GM18873 (cell line): ENCODE measurements around the gene PACC1.

Experiments
- ATAC-seq: cut with Tn5 transposase; IDR thresholded peaks from one replicate; pipeline ENCODE4 v1.9.1; 2021; ENCODE audit warnings: mild to moderate bottlenecking, moderate library complexity, moderate number of reproducible peaks; ENCODE audit not compliant: unreplicated experiment, low FRiP score

PACC1 gene

DNA sequence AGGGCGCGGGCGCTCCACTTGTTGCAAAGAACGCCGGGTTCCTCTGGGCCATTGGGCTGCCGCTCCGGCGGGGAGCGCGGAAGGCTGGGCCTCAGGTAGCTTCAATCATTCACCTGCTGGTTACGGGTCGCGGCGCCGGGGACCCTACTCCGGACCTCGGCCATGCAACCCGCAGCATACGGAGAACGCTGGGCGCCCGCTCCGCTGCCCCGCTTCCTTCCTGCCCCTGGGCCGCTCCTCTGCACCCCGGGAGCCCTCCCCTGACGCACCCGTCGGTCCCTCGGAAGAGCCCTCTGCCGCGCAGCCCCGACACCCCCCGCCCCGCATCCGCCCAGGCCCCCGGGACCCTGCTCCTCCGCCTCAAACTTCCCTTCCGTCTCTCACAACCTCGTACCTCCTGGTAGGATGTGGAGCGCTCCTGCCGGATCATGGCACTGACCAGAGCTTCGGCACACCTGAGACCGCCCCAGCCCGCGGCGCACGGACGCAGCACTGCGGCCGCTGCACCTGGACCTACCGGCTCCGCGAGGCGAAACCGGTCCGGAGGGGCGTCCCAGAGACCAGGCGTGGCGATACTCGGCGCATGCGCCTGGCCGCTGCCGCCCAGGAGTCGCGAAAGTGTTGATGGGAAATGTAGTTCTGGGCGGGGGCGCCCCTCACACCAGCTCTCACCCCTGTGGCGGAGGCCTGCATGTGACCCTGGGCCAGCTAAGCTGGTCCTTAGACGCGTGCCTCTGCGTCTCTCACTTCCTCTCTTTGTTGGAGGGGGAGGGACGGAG, at the start of gene PACC1:
TSS of gene PACC1 (minus strand) at position 559 of the 779 bp plus-strand sequence. CDS start at position 430, 129 bp downstream.
- ATAC-seq = peak; percentile 97

DNA sequence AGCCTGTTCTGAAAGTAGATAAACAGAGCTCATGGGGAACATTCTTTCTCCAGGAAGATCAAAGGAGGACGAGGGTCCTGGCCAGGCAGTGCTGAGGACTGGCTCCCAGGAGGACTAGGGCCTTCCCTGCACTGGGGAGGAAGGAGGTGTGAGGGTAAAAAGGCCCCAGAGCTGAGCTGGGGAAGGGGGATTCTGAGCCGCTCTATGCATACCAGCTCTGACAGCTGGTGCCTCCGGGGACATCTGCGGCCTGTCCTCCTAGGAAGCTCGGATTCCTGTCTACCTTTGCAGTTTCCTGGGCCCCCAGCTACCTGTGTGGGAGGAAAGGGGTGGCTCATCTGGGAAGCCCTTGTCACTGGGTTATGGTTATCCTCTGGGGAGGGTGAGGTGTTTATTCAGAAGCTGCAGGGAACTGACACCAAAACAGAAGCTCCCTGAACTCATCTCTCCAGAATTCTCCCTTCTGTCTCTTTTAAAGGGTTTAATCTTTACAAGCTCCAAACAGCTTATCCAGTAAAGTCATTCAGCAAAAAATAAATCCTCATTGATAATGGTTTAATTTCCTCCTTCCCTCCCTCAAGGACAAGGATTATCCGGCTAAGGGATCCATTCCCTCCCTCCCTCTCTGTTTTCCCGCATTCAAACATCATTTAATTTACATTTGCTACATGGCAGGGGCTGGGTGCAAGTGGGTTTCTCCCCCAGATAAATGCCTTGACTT, 49.0 kb upstream of the PACC1 start:
- no peak for ATAC-seq

DNA sequence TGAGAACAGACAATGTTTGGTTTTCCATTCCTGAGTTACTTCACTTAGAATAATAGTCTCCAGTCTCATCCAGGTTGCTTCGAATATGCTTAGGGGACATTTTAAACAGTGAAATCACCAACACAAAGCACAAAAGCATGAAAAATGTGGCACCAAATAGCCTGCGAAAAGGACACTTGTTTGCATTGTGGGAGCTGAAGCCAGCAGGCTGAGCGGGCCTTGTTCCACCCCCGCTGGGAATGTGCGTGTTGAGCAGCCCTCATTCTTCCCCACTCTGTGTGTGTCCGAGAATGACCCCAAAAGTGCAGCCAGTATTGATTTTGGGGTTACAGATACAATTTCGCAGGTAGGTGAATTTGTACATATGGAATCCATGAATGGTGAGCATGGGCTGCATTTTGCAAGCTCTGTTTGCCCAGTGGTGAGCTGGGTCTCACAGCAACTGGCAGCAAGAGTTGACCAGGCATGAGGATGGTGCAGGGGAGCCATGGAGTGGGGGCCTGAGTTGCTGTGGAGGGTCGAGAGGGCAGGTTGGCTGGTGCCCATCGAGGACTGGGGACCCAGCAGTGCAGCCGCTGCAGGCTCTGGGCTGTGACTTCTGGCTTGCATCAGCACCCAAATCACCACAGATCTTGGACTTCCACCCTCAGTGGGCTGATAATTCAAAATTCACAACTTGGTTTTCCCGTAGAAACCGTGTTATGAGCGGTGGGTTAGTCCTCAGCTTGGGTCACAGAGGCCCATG, 47.4 kb upstream of the PACC1 start:
- ATAC-seq = no peak

DNA sequence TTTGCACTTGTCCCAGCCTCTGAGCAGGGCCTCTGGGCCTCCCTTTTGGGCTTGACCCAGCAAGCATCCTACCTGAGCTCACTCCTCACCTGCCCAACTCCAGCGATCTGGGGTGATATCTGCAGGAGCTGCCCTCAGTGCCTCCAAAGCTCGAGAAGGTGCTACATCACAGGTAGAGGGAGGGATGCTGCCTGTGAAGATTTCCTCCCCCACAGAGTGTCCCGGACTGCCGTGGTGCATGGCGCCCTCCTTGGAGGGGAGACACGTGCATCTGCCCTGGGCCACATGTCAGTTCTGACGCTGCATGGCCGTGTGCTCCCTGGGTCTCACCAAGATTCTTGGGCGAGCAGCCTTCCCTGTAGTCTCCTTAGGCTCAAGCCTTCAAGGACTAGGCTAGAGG, 45.7 kb upstream of the PACC1 start:
- no peak for ATAC-seq

DNA sequence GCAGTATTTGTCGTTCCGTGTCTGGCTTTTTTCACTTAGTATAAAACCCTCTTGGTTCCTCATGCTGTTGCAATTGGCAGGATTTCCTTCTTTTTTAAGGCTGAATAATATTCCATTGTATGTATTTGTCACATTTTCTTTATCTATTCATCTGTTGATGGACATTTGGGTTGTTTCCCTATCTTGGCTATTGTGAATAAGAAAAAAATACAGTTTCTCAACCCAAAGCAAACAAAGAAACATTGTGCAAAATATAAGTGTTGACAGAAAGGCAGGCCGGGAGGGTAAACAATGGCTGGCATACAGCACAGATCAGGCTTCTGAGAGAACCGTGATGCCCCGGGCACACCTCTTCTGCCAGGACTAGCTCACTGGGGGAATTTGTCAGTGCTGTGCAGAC, 45.0 kb upstream of the PACC1 start:
- no peak for ATAC-seq

DNA sequence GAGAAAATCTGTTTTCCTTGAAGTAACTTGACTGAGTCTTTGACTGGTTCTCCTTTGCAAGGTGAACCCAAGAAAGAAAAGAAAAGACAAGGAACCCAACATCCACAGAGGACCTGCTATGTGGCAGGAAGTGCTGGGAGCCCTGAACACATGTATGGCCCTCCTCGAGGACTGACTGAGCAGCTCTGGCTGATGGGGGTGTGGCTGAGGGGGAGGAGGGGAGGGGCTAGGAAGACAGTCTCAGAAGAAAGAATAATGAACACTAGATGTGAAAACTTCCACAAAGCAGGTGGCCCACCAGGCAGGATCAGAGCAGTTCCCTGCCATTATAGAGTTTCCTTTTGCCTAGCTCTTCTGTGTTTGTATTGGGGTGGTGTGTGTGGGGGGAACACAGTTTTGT, 44.1 kb upstream of the PACC1 start:
- no peak for ATAC-seq

DNA sequence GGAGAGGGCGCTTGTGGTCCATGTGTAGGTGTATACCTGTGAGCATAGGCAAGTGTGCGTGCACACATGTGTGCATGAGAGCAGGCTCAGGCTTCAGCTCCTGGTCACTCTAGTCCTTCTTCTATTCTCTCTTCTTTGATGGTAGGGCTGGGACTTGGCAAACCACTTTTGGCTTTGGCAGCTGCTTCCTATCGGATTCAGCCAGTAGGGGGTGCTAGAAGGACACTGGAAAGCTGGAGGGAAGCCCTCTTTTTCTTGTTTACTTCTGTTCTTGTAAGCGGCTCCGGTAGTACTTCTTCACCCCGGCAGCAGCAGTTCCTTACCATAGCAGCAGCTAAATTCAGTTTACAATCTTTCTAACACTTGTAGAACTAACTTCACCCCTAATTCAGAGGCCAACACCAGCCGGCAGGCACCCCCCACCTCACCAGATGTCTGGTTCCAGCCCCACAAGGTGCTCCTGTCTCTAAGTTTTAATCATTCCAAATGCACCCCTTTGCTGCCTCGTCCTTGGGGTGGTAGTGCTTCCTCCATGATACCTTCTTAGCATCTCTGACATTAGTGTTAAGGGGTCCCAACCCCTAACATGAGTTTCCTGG, 43.2 kb upstream of the PACC1 start:
- no peak for ATAC-seq

DNA sequence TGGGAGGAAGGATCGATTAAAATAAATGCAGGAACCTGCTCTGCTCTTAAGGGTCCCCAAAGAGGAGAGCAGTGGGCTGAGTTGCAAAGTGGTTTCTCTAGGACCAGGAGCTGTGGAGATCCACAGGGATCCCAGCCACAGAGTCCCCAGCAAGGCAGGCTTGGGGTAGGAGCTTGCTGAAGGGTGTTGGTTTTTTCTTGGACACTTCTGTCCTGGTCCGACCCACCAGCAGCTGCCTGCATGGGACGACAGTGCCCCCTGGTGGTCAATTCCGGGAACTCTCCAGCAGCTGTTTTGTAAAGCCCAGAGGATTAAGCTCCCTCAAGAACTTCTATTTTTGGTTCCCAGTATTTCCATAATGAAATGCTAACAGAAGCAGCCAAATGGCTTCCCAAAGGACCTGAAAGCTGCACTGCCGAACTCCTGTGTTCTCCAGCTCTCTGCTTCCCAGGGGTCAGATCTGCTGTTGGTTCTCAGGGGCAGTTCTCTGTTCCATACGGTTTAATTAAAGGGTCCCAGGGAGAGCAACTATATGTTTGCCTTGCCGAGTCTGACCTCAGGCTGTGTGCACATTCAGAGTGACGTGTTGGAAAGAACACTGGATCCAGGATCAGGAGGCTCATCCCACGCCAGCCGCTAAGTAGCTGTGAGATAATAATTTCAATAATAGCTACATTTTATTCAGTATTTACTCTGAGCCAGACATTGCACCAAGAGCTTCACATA, 41.3 kb upstream of the PACC1 start:
- no peak for ATAC-seq

DNA sequence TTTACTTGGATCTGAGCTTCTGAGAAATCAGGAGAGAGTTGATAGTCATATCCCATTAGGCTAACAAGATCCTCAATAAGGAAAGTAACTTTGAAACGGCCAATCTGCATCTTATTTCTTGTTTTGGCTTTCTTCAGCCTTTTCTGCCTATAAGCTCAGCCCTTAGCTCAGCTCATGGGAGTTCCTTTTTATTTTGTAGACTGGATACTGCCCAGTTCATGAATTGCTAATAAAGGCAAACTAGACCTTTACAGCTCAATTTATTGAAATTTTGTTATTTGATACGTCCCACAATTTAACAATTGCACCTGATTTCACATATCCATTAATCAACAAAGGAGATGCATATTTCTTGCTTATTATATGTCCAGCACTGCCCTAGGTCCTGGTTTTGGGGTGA, 40.7 kb upstream of the PACC1 start:
- ATAC-seq = no peak

DNA sequence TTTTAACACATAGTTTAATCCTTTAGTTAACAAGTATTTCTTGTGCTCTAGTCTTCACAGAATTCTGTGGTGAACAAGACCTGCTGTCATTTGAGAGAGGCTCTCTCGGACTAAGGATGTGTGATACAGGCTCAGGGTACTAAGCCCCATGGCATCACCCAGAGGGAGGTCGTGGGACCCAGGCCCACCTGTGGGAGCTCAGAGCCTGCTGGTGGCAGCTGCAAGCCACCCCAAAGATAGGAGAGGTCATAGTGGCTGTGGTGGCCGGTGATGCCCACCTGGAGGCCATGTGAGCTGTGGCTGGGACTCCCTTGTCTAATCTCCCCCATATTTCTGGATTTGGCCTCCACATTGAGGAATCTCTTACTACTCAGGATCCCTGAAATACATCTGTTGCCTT, 40.1 kb upstream of the PACC1 start:
- ATAC-seq = no peak

DNA sequence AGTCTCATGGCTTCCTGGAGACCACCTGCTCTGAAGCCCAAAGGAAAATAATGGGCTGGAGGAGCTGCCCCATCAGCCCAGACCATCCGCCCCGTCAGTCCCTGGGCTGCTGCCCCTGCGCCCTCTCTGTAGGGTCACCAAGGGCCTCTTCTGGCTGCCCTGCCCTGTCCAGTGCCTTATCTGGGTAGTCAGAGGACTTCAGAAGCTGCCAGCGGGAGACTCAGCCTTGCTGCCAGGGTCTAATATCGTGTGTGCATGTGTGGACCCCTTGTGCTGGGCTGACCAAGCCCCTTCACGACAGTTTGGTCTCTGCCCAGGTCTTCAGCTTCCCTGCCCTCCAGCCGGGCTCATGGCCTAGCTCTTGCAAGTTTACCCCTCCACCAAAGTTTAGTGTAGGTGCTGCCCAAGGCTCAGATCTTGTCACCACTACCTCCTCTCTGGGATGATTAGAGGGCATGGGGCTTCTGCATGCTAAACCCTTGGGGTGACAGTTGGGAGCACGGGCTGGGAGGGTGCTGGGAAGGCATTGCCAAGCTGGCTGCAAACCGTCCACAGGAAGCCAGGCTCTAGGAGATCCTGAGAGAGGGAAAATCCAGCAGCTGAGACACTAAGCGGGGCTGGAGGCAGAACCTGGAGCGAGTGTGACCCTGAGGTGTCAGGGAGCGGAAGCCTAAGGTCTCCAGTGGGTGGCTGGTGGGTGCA, 38.6 kb upstream of the PACC1 start:
- no peak for ATAC-seq

DNA sequence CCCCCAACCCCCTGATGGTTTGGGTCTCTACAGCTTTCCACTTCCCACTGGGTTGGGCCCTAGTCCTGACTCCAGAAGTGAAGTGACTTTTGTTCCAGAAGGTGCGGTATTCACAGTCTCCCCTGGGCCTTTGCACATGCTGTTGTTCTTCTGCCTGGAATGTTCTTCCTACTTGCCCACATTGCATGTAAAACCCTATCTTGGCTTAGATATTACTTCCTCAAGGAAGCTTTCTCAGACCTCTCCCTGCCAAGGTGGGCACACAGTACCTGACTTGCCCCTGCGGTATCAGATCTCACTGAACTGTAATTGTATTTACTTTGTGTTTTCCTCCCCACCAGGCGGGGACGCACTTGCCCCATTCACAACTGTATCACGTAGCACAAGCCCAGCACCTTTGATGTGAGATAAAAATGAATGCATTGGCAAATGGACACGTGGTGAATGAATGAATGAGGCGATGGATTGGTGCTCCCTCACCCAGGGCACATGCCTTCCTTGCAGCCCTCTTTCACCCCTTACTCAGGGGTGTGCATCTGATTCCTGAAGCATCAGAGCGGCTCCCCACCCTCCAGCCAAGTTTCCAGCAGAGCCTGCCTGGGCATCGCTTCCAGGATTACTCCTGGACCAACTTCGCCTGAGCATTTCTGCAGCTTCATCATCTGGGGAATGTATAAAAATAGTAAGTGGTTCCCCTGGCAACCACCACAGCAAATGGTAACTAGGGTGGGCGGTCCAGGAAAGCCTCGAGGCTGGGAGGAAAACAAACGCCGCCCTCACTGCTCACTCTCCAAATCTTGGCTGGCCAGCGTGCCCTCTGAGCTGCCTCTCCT, 37.9 kb upstream of the PACC1 start:
- ATAC-seq = no peak

DNA sequence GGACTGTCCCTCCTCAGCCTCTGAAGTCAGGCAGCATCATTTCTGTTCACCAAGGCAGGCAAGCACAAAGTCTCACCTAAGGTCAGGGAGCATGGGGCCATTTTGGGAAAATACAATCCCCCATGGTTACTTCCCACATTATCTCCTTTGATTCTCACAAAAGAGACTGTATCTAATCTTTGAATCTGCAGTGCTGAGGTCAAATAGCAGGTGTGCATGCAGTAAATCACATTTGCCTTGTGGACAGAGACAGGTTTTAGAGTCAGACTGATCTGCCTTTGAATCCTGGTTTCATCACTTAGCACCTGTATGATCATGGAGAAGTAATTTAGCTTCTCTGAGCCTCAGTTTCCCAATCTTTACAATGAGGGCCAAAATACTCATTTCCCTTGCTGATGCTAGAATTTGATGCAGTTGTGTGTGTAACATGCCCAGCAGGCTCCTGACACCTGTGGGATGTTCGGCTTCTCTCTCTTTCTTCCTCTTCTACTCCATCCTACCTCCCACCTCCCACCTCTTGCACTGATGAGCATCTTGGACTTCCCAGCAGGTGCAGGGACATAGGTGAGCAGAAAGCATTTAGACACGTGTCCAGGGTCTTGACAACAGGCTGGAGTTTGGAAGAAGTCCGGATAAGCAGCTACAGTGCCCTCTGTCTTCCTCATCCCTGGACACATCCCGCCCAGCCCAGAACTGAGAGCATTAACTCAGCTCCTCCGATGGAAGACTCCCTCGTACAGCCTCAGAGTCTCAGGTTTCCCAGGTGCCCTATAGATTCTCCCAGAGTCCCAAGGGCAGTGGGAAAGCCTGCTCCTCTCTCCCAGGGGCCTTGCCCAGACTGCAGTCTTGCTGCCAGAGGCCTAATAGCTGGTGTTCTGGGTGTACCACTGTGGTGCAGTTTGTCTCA, 37.0 kb upstream of the PACC1 start:
- no peak for ATAC-seq

DNA sequence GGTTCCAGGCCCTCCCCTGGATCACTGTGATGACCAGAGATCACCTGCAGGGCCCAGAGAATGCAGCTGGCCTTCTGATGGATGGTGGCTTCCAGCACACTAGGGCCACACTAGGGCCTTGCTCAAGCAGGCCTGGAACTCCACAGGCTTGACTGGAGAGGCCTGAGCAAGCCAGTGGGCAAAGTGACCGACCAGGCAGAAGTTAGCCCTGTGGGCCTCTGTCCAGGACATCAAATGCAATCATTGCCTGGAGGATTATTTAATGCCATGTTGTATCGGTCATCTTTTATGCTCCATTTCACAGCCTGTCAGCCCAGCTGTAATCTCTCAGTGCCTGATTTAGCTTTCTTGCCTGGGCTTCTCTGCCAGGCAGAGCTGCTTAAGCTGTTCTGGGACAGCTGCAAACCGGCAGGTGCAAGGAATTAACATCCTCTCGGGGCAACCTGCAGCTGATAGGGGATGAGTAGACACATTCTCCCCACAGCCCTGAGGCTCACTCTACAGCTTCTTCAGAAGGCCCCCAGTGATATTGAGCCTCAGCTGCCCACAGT, 35.7 kb upstream of the PACC1 start:
- ATAC-seq = no peak

DNA sequence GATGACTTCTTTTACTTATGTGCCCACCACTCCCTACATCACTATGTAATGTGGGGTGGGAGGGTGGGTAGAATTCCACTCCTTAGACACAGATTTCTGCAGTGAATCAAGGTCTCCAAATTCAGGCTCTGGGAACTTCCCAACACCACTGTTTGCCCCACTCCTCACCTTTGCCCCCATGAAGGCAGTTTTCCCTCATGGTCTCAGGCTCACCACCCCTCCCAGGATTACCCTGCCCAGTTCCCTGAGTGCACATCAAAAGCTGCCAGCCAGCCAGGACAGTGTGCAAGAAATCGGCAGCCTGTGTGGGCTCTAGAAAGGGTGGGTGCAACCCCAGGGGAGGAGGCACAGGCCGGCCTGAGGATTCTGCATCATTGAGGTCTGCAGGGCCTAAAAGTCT, 32.8 kb upstream of the PACC1 start:
- no peak for ATAC-seq

DNA sequence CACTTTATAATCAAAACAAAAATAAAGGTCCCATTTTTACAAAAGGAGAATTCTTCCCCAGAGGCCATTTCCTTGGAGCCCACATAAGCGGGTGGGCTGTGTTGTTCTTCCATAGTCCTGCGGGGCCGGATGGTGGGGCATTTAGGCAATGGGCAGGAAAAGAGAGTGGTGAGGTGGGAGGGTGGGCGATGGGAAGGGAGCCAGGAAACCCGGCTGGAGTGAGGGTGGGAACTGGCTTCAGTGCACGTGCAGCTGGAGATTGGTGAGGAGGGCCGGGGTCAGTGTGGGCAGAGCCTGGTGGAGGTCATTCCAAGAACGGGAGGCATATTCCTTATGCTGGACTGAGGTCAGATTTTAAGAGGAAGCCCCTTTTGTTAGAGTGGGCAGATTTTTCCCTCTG, 31.6 kb upstream of the PACC1 start:
- no peak for ATAC-seq

DNA sequence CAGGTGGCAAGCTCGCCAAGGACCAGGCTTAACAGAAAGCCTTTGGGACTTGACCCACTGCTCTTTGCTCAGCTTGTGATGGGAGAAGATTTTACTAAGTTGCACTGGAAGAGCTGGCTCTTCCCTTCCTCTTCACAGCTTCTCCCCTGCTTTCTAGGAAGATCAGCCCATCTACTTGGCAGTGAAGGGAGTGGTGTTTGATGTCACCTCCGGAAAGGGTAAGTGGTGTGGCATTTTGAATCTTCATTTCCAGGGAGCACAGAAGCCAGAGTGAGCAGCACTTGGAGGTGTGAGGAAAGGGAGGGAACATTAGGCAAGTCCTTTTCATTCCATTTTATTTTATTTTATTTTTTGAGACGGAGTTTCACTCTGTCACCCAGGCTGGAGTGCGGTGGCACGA, 27.7 kb upstream of the PACC1 start:
- ATAC-seq = no peak

DNA sequence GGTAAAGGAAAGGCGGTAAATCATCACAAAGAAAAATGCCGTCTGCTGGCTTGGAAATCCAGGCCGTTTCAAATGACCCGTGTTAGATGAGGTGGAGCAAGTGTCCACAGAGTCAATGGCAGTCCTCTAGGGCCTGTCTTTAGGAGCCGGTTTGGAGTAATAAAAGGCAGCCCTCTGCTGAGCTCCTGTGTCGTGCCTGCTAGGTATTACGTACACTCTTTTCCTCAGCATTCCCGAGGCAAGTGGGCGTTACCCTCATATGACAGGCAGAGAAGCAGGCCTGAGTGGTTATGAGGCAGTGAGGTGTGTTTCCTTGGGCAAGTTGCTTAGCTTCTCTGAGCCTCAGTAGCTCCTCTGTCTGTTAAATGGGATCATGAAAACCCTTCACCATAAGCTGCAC, 25.7 kb upstream of the PACC1 start:
- no peak for ATAC-seq
